Measurements from ENCODE around the gene DDX1.

DDX1 gene

GRCh38 chr2:15654727-15655073 lies 63.0 kb downstream of the DDX1 start:
- Histone ChIP-seq H3K9ac (ENCODE audit: low read length) (no peak overlapping the region), H3K4me3 (ENCODE audit: insufficient read depth, low read length, poor library complexity, severe bottlenecking) (no peak overlapping the region), H3K27ac (ENCODE audit: low read depth, low read length) (no peak overlapping the region), H3K9me3 (ENCODE audit: insufficient read depth, low read length) (no peaks in the 10 kb centered on the region), H3K9me2 (replicated peaks; ENCODE audit: insufficient read depth, low read length) (no peaks in the 10 kb centered on the region), H3K36me3 (ENCODE audit: low read length) (no peaks in the 10 kb centered on the region), H3F3A (ENCODE audit: insufficient read depth) (no peaks in the 10 kb centered on the region), H2AFZ (ENCODE audit: low read depth, low read length, severe bottlenecking) (no peak overlapping the region), H3K4me2 (ENCODE audit: low read depth, low read length, poor library complexity, severe bottlenecking) (no peak overlapping the region), H4K20me1 (ENCODE audit: low read depth, low read length) (no peaks in the 10 kb centered on the region), H3K79me2 (ENCODE audit: insufficient read depth, low read length) (no peaks in the 10 kb centered on the region), H3K27me3 (ENCODE audit: low read length) (no peaks in the 10 kb centered on the region)
- TF ChIP-seq CTCF (IDR thresholded peaks at IDR 0.05; ENCODE audit: insufficient read depth, low read length, poor library complexity, severe bottlenecking) (no peak), EZH2phosphoT487 (conservative IDR thresholded peaks at IDR 0.05; ENCODE audit: low read length) (no peak)

GRCh38 chr2:15655123-15655887 lies 63.6 kb downstream of the DDX1 start:
- Histone ChIP-seq H3K27ac (ENCODE audit: low read depth, low read length) (no peak overlapping the region), H3K79me2 (ENCODE audit: insufficient read depth, low read length) (no peaks in the 10 kb centered on the region), H2AFZ (ENCODE audit: low read depth, low read length, severe bottlenecking) (no peak overlapping the region), H3K4me3 (ENCODE audit: insufficient read depth, low read length, poor library complexity, severe bottlenecking) (no peak overlapping the region), H3K9me2 (replicated peaks; ENCODE audit: insufficient read depth, low read length) (no peaks in the 10 kb centered on the region), H3K27me3 (ENCODE audit: low read length) (no peaks in the 10 kb centered on the region), H3K9me3 (ENCODE audit: insufficient read depth, low read length) (no peaks in the 10 kb centered on the region), H3K36me3 (ENCODE audit: low read length) (no peaks in the 10 kb centered on the region), H4K20me1 (ENCODE audit: low read depth, low read length) (no peaks in the 10 kb centered on the region), H3K4me2 (ENCODE audit: low read depth, low read length, poor library complexity, severe bottlenecking) (no peak overlapping the region), H3K9ac (ENCODE audit: low read length) (no peak overlapping the region), H3F3A (ENCODE audit: insufficient read depth) (no peaks in the 10 kb centered on the region)
- TF ChIP-seq CTCF (IDR thresholded peaks at IDR 0.05; ENCODE audit: insufficient read depth, low read length, poor library complexity, severe bottlenecking) = no peak
- no peak for TF ChIP-seq EZH2phosphoT487 (conservative IDR thresholded peaks at IDR 0.05; ENCODE audit: low read length)

GRCh38 chr2:15656090-15656489 lies 64.4 kb downstream of the DDX1 start:
- H2AFZ ChIP-seq (ENCODE audit: low read depth, low read length, severe bottlenecking) = no peak overlapping the region
- no peaks in the 10 kb centered on the region for H3K9me3 ChIP-seq (ENCODE audit: insufficient read depth, low read length)
- H3K4me2 ChIP-seq (ENCODE audit: low read depth, low read length, poor library complexity, severe bottlenecking) = no peak overlapping the region
- no peak overlapping the region for H3K4me3 ChIP-seq (ENCODE audit: insufficient read depth, low read length, poor library complexity, severe bottlenecking)
- H3K9ac ChIP-seq (ENCODE audit: low read length) = no peak overlapping the region
- H3K36me3 ChIP-seq (ENCODE audit: low read length) = no peaks in the 10 kb centered on the region
- H3K27ac ChIP-seq (ENCODE audit: low read depth, low read length) = no peak overlapping the region
- no peaks in the 10 kb centered on the region for H3K79me2 ChIP-seq (ENCODE audit: insufficient read depth, low read length)
- no peaks in the 10 kb centered on the region for H3K27me3 ChIP-seq (ENCODE audit: low read length)
- H3K9me2 ChIP-seq (replicated peaks; ENCODE audit: insufficient read depth, low read length) = no peaks in the 10 kb centered on the region
- TF ChIP-seq CTCF (IDR thresholded peaks at IDR 0.05; ENCODE audit: insufficient read depth, low read length, poor library complexity, severe bottlenecking) = no peak
- TF ChIP-seq EZH2phosphoT487 (conservative IDR thresholded peaks at IDR 0.05; ENCODE audit: low read length) = no peak
- no peaks in the 10 kb centered on the region for H3F3A ChIP-seq (ENCODE audit: insufficient read depth)
- H4K20me1 ChIP-seq (ENCODE audit: low read depth, low read length) = no peaks in the 10 kb centered on the region
